Hippocampal formation (tissue), 2 donors: Measurements from ENCODE around the gene NTRK1.

Experiments
- DNase-seq, 2 donors: peaks; one replicate each; lab custom pipeline; 2025; lab: John Stamatoyannopoulos, UW

The NTRK1 gene

DNA sequence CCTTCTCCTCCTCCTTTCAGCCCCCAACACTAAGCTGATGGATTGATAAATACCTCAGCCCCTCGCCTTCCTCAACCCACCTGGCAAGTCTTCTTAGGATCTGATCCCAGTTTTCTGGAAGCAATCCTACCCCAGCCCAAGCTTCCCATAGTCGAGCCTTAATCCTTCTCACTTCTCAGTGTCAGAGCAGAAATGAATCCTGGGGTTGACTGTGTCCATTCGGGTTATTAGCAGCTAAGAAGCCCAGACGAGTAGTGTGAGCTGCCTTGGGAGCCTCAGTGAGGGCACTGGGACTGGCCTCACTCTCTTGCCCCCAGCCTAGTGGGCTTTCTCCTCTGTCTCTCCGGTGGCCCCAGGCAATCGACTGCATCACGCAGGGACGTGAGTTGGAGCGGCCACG is 20.4 kb downstream of the NTRK1 start:
- DNase-seq: no peak

DNA sequence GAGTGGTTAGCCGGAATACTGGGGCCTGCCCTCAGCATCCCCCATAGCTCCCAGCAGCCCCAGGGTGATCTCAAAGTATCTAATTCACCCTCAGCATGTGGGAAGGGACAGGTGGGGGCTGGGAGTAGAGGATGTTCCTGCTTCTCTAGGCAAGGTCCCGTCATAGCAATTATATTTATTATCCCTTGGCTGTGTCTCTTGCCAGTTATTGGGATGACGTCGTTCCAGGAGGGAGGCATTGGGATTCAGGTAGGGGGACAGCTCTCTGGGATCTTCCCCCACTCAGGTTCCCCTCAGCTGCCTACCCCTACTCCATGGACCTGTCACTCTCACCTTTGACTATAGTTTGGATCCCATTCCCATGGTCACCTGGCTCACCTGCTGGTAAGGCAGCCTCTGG is 21.0 kb downstream of the NTRK1 start:
- no peak for DNase-seq

DNA sequence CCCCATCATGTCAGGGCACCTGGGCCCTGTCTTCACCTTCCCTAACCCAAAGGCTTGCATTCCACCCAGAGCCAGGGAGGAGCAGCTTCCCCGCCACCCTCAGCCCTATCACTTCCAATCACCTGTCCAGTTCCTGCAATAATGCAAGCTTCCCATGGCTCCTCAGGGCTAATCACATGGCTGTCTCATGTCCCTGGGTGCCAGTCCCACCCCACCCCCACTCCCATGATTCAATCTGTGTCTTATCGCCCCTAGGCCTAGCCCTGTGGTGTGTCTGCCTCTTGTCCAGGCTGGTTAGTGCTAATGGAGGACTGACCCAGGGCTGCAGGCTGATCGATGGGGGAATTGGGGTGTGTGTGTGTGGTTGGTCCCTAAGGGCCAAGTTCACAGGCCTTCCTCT is 21.9 kb downstream of the NTRK1 start:
- no peak for DNase-seq

DNA sequence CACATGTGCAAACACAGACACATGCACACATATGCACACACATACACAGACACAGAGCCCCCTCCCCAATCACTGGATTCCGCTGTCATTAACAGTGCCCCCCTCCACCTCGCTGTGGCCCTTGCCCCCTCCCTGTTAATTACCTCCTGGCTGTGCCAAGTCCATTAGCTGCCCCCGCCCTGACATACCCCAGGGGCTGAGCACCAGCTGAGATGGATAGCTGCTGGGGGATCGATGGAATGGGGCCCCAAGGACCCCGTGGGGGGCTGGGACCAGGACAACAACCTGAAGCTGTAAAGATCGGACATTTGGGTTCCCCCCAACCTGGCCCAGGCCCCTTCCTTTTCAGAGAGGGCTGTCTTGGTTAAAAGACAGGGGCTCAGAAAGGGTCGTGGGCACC is 23.3 kb downstream of the NTRK1 start:
- DNase-seq: no peak

DNA sequence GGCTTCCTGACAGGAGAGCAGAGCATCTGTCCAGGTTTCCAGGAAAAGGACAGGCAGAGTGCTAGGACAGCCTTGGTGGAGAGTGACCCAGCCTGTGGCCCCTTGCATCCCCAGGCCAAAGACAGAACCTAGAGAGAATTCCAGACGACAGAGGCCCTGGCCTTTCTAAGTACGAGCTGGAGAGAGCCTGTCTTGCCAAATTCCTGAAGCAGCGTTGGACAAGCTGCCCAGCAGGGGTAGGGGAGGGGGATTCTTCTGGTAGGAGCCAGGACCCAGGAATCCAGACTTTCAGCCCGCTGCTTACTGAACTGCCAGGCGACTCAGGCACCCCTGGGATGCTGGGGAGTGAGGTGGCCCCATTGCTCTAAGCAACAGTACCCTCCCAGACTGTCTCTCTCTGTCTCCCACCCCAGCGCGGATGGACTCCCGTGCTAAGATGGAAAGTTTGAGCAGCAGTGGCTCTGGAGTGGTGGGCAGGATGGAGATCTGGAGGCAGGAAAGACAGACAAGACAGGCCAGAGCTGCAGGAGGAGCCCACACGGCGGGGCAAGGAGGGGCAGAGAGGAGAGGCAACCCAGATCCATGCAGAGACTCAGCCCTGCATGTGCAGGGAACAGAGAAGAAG is 24.0 kb downstream of the NTRK1 start:
- DNase-seq: no peak

DNA sequence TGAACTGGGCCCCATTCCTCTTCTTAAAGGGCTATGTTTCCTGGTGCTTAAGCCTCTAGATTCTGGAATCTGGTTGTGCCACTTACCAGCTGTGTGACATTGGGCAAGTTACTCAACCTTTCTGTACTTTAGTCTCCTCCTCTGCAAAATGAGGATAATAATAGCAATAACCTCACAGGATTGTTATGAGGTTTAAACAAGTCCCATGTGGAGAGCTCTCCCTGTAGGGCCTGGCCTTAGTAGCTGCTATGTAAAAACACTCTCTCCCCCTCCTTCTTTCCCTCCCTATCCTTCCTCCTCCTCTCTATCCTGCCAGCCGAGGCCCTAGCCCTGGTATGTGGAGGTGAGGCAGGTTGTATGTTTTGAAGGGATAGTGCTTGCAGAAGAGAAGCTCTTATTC is 24.6 kb downstream of the NTRK1 start:
- no peak for DNase-seq

DNA sequence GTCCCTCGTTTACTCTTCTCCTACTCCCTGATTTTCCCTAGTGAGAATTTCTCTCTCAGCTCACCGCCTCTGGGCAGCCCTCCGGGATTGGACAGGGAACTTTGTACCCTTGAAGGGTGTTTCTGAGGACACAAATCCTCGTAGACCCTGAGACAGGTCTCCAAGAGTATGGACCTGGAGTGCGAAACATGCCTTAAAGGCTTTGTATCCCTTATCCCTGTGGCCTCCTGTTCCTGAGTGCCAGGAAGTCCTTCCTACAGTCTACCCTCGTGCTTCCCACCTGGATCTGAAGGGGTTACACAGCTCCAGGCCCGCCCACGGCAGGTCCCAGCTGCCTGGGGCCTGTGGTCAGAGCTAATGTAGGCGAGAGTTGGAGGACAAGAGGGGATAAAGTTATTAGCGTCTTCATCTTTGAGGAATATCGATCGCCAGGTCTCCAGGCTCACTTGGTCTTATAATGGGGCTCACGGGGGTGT is 25.3 kb downstream of the NTRK1 start:
- no peak for DNase-seq

DNA sequence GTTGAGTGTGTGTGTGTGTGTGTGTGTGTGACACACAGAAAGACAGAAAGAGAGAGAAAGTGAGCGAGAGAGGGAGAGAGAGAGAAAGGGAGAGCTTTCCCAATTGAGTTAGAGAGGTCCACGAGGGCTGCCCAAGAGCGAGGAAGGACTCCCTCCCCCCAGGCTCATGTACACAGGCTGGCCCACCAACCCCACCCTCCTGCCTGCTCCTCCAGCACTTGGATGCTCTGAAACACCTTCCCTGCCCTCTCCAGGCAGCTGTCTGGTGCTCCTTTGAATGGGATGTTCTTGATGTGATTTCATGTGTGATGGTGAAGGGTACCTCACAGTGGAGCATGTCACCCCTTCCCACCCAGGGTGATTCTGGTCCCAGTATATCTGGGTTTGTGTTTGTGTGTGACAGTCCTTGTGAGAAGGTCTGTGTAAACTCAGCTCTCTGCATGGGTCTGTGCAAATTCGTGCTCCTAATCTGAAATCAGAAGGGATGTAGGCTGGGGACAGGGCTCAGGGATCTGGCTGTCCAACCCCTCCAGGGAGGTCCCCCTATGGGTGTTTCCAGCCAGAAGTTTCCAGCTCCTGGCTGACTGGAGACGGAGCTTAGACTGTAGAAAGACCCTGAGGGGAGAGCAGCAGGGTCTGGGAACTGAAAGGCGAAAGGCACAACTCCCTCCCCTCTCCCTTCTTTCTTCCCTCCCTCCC is 26.1 kb downstream of the NTRK1 start:
- no peak for DNase-seq

DNA sequence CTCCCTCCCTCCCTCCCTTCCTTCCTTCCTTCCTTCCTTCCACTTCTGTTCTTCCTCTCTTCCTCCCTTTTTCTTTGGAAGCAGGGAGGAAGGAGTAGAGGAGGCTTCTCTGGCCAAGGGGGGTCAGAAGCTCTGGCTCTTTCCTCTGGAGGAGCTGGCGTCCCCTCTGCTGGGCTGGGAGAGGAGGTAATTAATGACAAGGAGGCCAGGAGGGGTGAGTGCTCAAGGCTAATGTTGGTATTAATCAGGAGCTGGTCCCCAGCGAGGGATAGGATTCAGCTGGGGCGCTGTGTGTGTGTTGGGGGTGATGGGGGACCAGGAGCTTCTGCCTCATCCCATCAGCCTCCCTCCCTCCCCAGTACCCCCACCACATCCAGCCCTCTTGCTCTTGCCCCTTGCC is 26.7 kb downstream of the NTRK1 start:
- DNase-seq: no peak

DNA sequence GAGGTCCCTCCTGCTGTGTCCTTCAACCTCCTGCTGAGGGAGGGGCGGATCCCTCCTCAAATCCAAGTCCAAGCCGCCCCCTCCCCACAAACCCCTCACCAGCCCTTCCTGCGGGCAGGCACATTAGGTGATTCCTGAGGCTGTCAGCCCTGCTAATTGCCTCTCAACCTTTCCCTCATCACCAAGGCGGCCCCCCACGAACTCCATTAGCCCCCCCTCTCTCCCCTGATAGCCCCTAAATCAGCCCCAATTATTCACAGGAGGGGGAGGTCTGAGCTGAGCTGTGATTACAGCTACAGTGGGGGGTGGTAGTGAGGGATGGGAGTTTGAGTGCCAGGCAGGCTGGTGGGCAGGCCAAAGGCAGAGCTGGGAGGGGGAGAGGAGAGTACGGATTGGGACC is 27.1 kb downstream of the NTRK1 start:
- no peak for DNase-seq

DNA sequence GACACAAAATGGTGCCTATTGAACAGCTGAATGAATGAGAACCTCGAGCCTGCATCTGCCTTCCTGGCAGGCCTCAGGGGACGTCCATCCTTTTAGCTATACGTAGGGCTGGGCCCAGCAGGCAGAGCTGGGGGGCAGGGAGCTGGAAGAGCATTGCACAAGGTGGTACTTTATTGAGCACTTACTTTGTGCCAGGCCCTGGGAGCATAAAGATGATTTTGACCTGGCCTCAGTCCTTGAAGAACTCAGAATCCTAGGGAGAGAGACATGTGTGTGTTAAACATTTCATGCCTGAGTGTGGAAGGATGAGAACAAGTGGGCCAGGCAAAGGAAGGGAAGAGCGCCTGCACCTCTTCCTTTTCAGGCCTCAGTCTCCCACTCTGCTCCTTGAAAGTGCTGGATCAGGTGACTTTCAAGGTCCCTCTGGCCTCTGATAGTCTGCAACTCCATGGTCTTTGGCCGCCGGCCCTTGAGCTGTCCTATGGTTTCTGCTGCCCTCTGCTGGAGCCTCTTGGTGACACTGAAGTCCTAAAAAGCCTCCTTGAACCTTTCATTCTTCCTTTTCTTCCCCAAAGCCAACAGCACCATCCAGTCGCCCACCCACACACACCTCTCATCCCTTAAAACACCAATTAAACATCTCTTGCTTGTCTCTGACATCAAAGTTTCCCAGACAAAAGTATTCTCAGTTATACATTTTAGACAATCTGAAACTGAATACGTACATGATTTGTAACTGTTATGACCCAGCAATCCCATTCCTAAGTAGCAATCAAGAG is 29.3 kb downstream of the NTRK1 start:
- peak; percentile 67 to 73 for DNase-seq

DNA sequence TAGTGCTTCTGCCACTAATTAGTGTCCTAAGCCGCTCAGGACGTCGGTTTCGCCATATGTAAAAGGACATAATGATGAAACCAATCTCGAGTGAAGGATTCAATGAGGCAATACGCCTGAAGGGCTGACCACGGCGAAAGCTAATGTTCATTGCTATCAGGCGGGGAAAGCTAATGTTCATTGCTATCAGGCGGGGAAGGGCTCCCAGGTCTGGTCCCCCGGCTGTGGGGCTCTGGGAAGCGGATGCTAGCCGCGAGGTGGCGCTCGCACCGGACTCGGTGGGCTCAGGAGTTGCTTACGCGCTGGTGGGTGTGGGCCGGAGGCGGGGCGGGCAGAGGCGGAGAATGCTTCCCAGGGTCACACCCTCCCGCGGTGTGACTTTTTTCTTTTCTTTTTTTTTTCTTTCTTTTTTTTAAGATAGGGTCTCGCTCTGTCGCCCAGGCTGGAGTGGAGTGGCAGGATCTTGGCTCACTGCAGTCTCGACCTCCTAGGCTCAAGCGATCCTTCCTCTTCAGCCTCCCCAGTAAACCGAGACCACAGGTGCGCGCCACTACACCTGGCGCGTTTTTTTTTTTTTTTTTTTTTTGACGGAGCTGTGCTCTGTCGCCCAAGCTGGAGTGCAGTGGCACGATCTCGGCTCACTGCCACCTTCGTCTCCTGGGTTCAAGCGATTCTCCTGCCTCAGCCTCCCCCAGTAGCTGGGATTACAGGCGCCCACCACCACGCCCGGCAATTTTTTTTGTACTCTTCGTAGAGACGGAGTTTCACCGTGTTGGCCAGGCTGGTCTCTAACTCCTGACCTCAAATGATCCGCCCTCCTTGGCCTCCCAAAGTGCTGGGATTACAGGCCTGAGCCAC is 31.8 kb downstream of the NTRK1 start:
- DNase-seq: peak; percentile 45 to 48

DNA sequence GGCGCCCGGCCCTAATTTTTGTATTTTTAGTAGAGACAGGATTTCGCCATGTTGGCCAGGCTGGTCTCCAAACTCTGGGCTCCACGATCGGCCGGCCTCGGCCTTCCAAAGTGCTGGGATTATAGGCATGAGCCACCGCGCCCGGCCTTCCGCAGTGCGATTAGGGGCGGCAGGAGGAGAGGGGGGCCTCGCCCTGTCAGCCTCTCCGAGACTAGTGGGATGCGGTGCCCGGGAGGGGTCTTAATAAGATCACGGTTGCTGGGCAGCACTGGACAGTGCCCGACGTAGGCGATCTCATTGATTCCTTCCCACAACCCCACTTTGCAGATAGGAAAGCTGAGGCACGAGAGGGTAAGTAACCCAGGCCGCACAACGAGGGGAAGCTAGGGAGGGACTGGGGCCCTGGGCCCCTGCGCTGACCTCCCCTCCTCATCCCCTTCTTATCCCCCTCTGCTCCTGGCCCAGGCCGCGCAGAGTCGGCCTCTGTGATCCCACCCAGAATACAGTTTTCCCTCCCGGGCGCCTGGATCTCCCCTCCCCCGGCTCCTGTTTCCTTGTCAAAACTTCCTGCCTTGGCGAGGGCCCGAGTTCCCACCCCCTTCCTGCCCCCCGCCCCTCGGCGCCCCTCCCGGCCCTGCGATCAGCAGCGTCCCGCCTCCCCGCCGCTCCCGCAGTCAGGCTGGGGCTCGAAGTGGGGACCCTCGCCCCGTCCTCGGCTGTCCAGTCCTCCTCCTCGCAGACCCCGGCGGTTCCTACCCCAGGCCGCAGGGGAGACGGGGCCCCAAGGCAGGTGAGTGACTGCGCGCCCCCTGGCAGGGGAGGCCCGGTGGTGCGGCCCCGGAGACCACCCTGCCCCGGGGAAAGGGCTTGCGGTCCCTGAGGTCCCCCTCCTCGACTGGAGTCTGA is 32.6 kb downstream of the NTRK1 start, which contains the start of gene PEAR1:
Gene PEAR1 (plus strand): TSS at position 671 of the 906 bp plus-strand sequence. CDS start 10,209 bp downstream, outside the sequence.
- DNase-seq: no peak

DNA sequence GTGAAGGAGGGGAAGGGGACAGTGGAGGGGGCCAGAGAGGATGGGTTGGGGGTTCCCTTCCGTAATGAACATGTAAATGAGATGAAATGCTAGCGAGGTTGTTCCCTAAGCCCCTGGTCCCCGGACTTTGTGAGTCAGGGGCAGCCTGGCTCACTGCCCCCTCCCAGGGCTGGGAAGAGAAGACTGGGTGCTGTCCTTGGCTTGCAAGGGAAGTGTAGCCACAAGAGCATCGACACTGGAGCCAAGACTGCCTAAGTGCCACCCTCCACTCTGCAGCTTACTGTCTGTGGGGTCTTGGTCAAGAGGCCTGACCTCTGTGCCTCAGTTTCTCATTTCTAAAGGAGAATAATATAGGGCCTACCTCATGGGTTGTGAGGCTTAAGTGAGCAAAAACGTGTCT is 33.3 kb downstream of the NTRK1 start:
- no peak for DNase-seq

DNA sequence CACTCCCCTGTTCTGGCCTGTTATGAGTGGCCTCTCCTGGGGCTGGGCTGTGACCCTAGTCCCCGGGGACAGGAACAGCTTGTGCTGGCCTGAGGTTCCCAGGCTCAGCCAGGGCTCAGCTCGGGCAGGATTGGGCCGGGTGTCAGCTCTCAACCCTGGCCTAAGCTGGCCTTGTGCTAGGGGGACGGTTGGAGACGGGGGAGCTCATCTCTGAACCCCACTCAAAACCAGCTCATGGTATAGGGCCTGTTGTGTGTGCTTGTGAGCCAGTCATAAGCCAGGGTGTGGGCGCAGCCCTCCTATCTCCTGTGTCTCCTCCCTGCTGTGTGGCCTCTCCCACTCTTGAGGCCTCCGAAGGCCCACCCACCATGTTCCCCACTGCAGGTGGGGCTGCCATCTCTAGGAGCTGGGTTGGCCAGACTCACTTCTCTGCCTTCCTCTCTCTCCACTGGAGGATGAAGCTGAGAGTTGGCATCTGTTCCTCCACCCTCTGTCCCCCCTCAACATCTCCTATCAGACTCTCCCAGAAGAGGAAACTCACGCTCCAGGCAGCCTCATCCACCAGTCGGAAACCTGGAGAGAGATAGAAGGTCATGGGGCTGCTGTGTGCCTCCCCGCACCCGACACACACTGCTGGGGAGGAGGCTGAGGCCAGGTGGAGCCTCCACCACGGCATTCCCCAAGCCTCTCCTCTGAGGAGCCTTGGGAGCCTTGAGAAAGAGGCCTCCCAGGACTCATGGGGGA is 34.2 kb downstream of the NTRK1 start:
- DNase-seq: no peak

DNA sequence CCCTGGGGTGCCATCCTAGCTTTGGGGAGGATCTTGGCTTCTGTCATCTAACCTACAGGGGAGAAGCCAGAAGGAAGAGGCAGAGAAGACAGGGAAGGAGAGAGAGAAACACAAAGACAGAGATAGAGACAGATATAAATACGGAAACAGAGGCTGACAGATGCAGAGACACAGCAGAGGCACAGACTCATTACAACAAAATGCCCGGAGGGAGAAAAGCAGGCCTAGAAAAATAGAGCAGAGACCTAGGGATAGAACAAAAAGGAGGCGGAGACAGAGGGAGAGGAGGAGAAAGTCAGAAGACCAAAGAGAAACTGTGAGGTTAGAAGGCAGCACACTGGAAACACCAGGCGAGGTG is 34.8 kb downstream of the NTRK1 start:
- no peak for DNase-seq

DNA sequence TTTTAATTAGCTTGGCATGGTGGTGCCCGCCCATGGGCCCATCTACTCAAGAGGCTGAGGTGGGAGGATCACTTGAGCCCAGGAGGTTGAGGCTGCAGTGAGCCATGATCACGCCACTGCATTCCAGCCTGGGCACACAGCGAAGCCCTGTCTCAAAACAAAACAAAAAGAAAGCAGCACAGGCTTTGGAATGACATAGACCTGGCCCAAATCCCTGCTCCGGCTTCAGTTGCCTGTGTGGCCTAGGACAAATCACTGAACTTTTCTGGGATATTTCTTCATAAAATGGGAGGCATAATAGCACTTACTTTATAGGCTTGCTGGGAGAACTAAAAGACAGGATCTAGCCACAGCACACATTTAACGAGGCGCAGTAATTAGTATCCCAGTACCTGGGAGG is 35.3 kb downstream of the NTRK1 start:
- DNase-seq: no peak

DNA sequence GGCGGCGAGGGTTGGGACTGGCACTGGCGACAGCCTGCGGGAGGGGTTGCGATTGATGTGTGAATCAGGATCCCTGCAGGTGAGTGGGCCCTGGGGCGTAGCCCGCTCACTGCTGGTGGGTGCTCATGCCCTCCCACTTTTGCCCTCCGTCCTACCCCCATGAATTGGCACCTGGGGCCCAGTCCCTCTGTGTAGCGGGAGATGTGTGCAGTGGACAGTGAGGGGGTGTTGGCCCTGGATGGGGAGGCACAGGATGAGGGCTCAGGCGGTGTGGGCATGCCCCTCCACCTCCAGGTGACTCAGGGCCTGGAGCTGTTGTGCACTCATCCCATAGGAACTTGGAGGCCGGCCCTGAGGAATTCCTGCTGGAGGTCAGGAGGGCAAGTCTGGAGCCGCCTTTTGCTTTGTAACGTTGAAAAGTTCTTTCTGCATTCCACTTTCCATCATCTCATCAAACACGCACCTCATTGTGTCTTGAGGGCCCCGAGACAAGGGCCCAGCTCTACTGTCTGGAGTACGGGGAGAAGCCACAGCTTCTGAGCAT is 35.9 kb downstream of the NTRK1 start:
- no peak for DNase-seq

DNA sequence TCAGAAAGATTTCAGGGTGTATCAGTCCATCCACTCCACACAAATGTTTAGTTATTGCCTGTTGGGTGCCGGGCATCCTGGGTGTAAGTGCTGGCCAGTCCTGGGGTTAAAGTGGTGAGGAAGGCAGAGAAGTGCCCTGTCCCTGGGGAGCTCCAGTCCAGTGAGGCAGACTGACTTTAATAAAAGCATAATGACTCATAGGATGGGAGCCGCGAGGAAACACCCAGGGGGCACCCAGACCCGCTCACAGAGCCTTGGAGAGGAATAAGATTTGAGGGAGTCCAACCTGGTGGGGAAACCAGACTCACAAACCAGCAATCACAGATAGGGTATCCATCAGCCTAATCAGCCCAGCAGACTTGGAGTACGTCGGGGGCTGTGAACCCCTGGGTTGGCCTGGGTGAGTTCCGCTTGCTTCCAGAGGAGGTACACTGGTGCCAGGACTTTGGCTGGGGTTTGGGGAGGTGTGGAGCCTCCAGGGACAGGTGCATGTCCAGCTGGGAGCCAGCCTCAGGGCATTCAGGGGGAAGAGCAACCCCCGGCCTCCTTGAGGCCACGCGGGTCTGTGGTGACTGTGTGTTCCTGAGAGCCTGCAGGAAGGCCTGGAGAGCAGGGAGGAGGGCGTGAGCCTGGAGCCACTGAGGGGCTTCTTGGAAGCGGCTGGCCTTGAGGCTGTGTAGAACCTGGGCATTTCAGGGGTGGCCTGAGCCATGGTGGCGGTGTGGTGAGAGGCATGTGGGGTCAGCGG is 36.6 kb downstream of the NTRK1 start:
- no peak for DNase-seq
